GM21737 (cell line): ENCODE data around the gene SMAGP.
"Not testable (repeated sequence)": the region's sequence is repeated elsewhere in the genome, so short reads cannot be mapped to it uniquely, and the experiment has no call there.

Experiments
- ATAC-seq: cut with Tn5 transposase; IDR thresholded peaks from one replicate; pipeline ENCODE4 v1.9.1; 2021; ENCODE audit warnings: mild to moderate bottlenecking, moderate library complexity; ENCODE audit not compliant: unreplicated experiment

SMAGP gene

DNA sequence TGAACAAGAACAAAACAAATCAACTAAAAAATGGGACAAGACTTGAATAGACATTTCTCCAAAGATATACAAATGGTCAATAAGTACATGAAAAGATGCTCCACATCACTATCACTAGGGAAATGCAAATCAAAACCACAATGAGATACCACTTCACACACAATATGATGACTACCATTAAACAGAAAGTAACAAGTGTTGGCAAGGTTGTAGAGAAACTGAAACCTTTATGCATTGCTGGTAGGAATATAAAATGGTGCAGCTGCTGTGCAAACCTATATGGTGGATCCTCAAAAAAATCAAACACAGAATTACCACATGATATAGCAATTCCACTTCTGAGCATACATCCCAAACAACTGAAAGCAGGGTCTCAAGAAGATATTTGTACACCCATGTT, 5.2 kb downstream of the SMAGP start:
- ATAC-seq: no peak

- ATAC-seq: no peak
These were observed 5.9 kb downstream of the SMAGP start for GRCh38 chr12:51264297-51264696.

GRCh38 chr12:51263341-51263740, 6.9 kb downstream of the SMAGP start:
- ATAC-seq: no peak

GRCh38 chr12:51262758-51263177, 7.4 kb downstream of the SMAGP start:
- ATAC-seq: no peak

DNA sequence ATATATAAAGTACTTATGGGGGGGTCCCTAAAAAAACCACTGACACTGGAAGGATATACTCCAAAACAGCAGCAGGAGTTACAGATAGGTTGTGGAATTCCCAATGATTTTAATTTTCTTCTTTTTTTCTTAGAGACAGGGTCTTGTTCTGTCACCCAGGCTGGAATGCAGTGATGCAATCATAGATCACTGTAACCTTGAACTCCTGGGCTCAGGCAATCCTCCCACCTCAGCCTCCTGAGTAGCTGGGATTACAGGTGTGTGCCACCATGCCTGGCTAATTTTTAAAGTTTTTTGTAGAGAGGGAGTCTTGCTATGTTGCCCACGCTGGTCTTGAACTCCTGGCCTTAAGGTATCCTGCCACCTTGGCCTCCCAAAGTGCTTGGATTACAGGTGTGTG, 10.6 kb downstream of the SMAGP start:
- not testable (repeated sequence) for ATAC-seq

GRCh38 chr12:51254536-51254935, 15.7 kb downstream of the SMAGP start:
- ATAC-seq: no peak

DNA sequence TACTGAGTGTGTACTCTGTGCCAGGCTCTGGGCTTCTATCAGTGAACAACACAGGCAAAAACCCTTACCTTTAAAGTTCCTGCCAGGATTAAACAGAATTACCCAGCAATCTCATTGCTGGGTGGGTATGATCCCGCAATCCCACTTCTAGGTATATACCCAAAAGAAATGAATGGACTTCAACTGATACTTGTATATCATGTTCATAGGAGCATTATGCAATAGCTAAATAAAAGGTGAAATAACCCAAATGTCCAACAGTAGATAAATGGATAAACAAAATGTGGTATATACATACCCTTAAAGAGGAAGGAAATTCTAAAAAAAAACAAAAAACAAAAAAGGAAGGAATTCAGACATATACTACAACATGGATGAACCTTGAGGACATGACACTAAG, 16.9 kb downstream of the SMAGP start:
- ATAC-seq: no peak

GRCh38 chr12:51247523-51248206, 22.6 kb downstream of the SMAGP start:
- ATAC-seq: no peak

- no peak for ATAC-seq
These were observed 23.9 kb downstream of the SMAGP start for GRCh38 chr12:51246254-51246853.

DNA sequence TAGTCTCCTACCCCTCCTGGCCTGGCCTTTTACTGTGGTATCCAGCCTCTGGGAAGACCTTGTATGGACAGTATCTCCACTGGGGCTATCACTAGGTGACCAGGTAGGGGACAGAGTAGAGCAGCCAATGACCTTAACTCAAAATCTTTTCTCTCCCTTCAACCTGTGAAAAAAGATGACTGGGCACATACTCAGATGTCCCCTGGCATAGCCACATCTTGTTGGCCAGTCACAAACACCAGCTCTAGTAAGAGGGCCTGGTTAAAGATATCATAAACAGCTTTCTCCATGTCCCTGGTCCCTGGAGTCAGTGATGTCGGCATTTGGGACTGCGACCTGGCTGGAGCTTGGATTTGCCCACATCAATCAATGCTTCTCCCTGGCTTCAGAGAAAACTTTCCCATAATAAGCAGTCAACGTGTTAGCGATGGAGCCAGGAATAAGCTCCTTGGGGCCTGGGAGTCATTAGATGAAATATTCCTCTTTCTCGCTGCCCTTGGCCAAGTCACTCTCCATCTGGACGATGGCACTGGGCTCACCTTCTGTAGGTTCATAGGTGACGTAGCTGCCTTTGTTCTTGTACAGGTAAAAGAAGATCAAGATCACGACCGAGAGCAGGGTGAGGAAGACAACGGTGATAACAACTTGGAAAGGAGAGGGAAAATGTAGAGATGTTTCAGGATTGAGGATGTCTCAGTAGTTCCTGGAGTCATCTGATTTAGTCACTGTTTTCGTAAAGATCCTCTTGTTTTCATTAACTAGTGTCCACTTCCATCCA, 24.6 kb downstream of the SMAGP start:
- ATAC-seq: no peak

DNA sequence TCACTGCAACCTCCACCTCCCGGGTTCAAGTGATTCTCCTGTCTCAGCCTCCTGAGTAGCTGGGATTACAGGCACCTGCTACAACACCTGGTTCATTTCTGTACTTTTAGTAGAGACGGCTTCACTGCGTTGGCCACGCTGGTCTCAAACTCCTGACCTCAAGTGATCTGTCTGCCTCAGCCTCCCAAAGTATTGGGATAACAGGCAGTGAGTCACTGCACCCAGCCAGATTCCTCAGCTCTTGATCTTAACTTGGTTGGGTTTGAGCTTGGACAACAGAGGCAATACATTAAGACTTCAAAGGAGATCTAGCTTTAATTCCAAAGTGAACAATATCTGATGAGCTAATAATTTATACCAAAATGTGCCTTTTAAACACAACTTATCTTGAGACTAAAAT, 25.9 kb downstream of the SMAGP start:
- ATAC-seq: no peak

DNA sequence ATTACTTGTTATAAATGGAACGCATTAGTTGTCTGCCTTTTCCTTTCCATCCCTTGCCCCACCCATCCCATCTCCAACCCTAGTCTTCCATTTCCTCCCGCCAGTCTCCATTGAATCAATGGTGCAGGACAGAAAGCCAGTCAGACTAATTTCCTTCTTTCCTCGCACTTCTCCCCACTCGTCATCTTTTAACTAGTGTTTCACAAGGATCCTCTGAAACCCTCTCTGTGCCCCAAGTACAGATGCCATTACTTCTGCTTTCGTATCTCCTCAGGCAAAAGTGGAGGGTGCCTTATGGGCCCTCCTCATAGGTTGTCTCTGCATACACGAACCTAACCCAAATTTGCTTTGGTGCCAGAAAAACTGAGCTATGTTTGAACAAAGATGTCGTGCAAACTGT, 27.3 kb downstream of the SMAGP start:
- ATAC-seq: no peak

DNA sequence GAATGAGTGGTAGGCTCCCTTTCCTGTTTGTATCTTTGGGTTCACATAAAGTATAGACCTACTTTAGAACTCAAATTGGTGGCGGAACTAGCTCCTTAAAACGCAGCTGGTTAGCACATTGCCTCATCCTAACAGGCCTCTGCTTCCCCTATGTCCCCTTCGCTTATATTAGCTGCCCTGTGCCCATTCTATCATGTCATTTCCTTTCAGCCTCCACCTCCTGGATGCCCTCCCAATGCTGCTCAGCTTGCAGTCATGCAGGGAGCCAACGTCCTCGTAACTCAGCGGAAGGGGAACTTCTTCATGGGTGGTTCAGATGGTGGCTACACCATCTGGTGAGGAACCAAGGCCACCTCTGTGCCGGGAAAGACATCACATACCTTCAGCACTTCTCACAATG, 28.1 kb downstream of the SMAGP start:
- no peak for ATAC-seq

- ATAC-seq: no peak
These were observed 29.2 kb downstream of the SMAGP start for GRCh38 chr12:51240971-51241370.

- peak; percentile 82 for ATAC-seq
These were observed 31.5 kb downstream of the SMAGP start, which contains the start of gene DAZAP2 for GRCh38 chr12:51238510-51239334. DAZAP2 (plus strand) TSS chr12:51238826; CDS start chr12:51238908, 82 bp downstream.

DNA sequence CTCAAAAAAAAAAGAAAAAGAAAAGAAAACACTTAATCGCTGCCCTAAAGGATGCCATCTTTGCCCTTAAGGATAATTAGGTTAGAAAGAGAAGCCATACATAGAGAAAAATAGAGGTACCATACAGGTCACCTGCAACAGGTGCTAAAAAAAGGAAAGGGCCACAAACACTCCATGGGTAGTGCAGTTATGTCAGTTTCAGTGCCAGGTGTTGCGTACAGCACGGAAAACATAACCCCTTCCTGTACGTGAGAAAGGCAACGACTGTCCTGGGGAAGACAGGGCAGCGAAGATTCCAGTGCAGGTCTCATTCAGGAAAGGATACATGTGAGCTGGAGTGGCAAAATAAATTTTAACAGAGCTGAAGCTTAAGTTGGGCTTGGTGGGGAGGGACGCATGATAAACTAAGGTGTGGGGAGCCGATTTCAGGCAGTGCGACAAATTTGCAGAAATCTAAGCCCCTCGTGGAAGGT, 32.1 kb downstream of the SMAGP start:
- no peak for ATAC-seq

GRCh38 chr12:51234530-51234929, 35.7 kb downstream of the SMAGP start:
- ATAC-seq: no peak

- no peak for ATAC-seq
These were observed 37.6 kb downstream of the SMAGP start for GRCh38 chr12:51232642-51233041.

- ATAC-seq: no peak
These were observed 41.0 kb downstream of the SMAGP start for GRCh38 chr12:51229116-51229809.

DNA sequence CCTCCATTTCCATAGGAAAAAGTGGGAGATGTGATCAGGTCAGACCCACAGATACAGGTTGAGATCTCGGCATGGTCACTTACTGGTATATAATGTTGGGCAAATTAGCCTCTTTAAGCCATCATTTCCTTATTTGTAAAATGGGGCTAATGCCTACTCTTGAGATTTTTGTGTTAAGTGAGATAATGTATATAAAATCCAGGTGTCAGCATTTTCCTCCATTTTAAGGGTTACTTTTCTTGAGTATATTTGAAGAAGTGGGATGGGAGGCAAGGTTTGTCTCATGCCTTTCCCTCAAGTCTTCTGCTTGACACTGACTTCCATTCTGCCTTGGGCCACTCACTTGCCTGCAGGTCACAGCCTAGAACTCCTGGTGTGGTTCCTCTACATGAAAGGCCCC, 42.3 kb downstream of the SMAGP start:
- ATAC-seq: no peak
